Transverse colon (tissue), 3 donors: ENCODE data around the gene EMILIN2.

Source experiments
- EP300 ChIP-seq: sonication (generic); formaldehyde crosslinking; IDR thresholded peaks from one replicate; pipeline ENCODE4 v1.6.1; 2017; ENCODE audit warnings: antibody characterized with exemption, low read depth
- TF ChIP-seq, protein P1 (sequence below), 5 experiments: fragments of 200-600 bp in 3 of 5; fragments of 450-650 bp in 2 of 5; sonication (generic) in 3 of 5; IDR thresholded peaks; 1 replicate in 2 of 5; 2 replicates in 3 of 5; pipeline ENCODE4 v1.5.1; 2016 to 2017; ENCODE audit warnings: antibody characterized with exemption in 5 of 5, inconsistent platforms in 3 of 5, mild to moderate bottlenecking in 2 of 5, moderate library complexity in 1 of 5

DNA sequence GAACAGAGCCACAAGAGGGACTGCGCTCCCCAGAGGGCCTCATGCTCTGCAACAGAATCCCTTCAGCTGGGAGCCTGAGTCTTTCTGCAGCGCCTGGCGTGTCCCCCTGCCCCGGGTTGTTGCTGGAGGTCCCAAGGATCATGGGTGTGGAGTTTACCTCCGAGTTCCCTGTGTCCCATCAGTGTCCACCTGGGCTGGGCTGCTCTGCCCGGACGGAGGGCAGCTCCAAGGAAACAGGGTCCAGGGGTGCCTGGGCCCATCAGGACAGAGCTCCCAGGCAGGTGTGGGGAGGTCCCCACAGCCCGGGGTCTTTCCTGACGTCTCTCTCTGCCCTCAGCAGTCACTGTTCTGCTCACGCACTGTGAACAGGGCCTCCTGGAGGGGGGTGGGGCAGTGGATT, 63.5 kb downstream of the EMILIN2 start:
- no peak for TF ChIP-seq EP300
- TF ChIP-seq, protein P1, sequence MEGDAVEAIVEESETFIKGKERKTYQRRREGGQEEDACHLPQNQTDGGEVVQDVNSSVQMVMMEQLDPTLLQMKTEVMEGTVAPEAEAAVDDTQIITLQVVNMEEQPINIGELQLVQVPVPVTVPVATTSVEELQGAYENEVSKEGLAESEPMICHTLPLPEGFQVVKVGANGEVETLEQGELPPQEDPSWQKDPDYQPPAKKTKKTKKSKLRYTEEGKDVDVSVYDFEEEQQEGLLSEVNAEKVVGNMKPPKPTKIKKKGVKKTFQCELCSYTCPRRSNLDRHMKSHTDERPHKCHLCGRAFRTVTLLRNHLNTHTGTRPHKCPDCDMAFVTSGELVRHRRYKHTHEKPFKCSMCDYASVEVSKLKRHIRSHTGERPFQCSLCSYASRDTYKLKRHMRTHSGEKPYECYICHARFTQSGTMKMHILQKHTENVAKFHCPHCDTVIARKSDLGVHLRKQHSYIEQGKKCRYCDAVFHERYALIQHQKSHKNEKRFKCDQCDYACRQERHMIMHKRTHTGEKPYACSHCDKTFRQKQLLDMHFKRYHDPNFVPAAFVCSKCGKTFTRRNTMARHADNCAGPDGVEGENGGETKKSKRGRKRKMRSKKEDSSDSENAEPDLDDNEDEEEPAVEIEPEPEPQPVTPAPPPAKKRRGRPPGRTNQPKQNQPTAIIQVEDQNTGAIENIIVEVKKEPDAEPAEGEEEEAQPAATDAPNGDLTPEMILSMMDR (IDR thresholded peaks at IDR 0.05) = no peak
